Ammon's horn (tissue), 1 donor: ENCODE results near the gene ADIPOR1.

Source experiments
- DNase-seq: peaks from one replicate; pipeline ENCODE4 v3.0.0-alpha.2; 2016; ENCODE audit warnings: low spot score

The ADIPOR1 gene

DNA sequence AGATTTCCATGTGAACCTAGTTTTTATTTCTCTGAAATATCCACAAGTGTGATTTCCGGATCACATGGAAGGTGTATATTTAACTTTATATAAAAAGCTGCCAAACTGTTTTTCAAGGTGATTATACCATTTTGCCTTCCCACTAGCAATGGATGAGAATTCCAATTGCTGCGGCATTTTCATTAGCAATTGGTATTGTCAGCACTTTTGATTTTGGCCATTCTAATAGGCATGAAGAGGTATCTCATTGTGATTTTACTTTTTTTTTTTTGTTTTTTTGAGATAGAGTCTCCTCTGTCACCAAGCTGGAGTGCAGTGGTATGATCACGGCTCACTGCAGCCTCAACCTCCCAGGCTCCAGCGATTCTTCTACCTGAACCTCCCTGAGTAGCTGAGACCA lies 13.9 kb upstream of the ADIPOR1 start:
- no peak for DNase-seq

DNA sequence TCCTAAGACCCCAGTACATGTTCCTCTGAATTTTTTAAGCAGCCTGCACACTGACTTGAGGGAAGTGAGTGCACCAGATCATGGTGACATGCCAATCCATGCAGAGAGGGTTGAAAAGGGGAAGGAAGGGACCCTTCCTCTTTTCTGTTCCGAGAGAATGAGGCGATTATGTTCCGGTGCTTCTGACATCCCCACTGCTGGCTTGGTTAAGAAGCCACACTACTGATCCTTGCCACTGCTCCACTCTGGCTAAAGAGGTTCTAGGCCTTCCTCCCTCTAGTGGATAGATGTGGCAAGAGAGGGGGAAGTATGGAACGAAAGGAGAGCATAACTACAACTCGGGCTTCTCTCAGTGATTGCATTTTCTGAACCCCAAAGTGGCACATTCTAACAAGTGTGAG lies 10.8 kb upstream of the ADIPOR1 start:
- DNase-seq, result peak; percentile 82

DNA sequence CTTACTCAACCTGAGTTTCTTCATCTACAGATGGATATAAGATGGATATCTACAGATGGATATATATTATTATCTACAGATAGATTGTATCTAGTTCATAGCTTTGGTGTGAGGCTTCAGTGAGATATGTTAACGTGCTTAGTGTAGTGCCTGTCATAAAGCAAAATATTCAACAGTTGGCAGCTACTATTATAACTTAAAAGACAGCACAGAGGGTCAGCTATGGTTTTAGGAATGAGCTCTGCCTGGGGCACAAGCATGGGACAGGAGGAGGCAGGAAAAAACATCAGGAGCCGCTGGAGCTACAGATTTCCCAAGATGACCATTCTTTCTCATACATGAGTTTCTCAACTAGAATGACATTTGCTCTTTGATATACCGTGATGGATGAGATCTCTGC lies 10.2 kb upstream of the ADIPOR1 start:
- no peak for DNase-seq

DNA sequence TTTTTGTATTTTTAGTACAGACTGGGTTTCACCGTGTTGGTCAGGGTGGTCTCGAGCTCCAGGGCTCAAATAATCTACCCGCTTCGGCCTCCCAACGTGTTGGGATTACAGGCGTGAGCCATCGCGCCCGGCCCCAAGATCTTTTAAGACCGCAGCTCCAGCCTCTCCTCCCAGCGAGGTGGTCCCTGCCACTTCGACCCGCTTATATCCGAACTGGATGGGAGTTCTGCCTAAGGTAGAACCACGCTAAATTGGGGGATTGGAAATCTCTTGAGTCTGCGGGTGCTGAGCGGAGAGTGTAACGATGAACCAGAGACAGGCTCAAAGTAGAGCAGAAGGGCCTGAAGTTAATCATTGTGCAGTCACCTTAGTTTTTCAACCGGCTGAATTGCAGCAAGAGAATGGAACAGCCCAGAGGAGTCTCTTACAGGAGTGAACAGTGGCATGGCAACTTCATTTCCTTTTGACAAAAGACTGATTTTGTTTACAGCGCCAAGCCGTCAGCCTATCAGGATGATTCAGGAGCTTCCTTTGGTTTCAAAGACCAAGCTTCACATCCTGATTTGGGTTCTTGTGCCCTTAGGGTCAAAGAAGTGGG lies 9.7 kb upstream of the ADIPOR1 start:
- peak; percentile 46 for DNase-seq

DNA sequence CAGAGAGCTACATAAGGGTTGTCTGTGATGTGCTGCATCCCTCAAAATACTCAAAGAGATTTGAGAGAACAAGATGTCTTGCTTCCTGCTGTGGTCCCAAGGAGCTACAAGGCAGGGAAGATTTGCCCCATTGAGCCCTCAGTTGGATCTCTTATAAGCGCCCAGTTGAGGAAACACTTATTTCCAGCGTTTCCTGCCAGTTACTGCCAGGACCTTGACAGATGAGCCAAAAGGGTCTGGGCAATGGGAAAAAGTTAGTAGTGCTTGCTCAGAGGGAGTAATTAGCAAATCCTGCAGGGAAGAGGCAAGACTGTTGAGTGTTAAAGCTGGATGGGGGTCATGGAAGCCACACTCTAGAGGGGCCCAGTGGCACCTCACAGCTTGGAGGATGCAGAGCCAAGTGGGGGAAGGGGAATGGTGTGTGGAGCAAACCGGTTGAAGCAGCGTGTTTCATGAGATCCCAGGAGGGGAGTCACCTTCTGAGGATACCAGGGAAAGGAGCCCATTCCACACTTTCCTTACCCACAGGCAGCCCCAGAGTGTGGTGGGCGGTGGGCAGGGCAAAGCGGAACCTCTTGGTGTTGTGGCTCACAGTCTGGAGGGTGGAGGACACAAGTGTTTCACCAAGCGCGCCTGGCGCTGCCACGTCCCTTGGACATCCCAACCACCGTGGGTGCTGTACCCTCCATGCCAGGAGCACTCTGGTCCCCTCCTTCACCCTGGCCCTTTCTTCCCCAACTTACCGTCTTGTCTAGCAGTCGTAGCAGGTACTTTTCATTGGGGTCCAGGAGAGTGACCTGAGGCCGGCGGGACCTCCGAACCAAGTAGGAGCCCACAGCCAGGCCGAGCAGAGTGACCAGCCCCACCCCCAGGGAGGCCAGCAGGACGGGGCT lies 8.1 kb upstream of the ADIPOR1 start:
- DNase-seq, result peak; percentile 22

DNA sequence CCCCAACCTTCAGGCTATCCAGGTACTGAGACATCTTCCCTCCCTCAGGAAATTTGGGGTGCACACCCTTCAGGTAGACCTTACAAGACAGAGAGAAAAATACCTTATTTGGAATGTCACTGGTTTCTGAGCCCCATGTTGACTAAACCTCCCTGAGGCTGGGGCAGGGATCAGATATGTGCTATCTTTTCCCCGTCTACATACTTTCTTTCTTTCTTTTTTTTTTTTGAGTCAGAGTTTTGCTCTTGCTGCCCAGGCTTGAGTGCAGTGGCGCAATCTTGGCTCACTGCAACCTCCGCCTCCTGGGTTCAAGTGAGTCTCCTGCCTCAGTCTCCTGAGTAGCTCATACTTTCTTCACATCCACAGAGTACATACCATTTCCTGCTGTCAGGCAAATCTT lies 7.3 kb upstream of the ADIPOR1 start:
- no peak for DNase-seq

DNA sequence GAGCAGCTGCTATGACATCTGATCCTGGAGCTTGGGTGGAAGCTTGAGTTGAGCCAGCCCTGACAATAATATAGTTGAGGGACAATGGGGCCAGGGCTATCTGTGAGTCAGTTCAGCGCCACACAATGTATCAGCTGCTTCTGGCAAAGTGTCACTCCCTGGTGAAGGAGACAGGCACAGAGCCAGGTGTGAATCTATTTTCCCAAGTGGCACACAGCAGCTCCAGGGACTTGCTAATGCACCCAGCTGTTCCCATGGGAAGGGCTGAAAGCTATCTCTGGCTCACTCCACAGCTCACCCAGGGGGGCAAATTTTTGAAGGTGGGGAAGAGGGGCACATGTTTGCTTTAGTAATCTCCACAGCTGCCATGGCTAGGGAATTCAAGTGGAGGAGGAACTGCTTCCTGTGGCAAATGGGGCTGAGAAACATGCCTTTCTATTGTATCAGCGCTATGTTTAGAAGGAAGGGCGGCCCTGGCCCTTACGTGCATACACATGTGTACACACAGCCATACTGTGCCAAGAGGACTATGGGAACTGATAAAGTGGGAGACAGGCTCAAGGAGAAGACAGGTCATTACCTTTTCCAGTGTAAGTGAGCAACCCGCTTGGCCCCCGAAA lies 6.8 kb upstream of the ADIPOR1 start:
- DNase-seq, result no peak

DNA sequence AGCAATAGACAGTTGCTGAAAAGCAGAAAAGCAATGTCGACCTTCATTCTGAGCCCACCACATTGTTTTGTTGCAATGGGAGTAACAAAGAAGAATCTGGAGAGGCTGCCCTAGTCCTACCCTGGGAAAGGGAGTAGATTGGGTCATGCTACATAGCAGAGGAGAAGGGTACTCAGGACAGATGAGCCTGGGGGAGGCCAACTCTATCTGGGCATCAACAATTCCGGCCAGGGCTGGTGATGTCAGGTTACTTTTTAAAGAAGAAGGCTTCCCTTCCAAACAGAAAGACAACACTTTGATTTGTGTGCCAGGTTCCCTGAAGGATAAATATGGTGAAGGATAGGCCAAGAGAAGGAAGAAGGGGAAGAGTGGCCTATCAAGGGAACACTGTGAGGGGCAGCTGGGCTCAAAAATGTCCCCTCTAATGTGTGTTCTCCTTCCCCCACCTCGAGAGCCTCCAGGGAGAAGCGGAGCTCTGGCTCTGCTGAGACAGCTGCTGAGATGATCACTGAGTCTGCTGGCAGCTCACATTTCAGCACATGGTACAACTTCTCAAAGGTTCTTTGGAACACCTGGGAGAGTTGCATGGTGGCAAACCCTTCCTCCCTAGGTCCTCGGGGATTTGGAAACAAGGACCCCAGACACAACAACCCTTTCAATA lies 3.2 kb upstream of the ADIPOR1 start:
- DNase-seq, result no peak

DNA sequence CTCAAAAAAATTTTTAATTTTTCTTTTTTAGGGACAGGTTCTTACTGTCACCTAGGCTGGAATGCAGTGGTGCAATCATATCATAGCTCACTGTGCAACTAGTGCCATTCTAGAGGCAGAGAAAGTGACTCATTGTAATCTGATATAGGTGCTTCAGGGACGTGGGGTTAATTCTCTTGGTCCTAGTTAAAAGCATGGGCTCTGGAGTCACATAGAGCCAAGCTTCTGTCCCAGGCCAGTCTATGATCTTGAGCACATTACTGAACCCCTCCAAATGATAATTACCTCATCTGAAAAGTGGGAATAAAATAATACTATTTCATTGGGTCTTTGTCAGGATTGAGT lies 1.1 kb upstream of the ADIPOR1 start:
- DNase-seq, result no peak

DNA sequence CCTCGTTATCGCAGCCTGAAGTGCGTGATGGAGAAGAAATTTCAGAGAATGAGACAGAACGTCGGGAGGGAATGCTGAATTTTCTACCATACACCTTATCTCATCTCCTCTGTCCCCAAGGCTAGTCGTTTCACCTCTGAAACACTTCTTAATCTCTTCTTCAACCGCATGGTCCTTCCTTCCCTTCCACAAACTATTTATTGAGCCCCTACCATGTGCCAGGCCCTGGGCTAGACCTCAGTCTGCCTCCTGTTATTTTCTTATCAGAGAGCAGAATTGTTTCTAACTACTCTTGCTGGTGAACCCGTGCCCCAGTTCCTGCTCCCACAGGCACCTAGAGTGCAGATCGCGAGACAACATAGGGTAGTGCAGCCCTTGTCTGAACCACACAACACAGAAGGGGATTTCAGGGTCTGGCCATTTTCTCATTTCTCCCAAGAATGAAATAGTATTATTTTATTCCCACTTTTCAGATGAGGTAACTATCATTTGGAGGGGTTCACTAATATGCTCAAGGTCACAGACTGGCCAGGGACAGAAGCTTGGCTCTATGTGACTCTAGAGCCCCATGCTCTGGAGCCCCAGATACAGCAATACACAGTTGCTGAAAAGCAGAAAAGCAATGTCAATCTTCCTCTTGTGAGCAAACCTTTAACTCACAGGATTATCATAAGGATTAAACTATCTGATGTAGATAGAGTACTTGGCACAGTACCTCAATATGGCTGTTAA lies 598 bp upstream of the ADIPOR1 start:
- DNase-seq, result no peak

DNA sequence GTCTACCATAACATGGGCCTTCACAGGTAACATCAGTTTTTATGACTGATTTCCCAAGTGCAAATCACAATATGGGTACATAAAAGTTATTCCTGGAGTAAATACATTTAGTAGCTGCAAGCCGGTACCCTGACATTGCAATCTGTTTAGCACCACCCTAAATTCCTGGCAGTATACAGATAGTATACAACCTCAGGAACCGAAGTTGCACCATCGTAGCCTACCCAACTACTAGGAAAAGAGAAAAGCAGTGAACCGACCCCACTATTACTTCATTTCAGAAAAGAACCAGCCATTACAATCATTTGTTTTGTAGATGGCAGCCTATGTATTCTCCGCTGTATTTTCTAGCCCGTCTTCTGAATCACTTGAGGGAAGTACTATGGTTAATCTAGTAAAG lies 1.1 kb downstream of the ADIPOR1 start:
- no peak for DNase-seq

DNA sequence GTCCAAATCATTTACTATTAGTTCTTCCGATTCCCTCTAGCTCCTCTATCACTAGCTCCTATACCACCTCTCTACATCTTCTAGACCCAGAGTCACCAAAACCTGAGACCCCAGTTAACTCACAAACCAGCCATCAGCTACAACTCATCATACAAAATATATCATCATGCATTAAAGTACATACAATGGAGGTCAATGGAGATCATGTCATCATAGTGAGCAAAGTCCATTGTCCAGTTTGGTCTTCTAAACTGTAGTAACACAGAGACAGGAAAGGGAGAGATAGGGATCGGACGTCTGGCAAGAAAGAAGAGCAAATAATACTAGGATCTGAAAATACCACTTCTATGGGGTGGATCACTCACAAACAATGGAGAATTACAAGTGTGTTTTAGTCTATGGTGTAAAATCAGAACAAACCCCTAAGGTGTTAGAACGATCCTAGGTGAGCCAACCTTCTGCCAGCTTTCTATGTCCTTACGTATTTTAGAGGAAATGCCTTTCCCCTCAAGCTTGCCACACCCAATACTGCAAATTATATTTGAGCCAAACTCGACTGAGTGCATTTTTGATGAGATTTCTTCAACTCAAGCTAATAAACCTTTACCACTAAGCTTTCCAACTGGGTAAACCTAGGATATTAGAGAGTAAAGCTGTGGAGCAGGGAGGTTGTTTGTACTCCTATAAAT lies 3.9 kb downstream of the ADIPOR1 start:
- DNase-seq, result no peak

DNA sequence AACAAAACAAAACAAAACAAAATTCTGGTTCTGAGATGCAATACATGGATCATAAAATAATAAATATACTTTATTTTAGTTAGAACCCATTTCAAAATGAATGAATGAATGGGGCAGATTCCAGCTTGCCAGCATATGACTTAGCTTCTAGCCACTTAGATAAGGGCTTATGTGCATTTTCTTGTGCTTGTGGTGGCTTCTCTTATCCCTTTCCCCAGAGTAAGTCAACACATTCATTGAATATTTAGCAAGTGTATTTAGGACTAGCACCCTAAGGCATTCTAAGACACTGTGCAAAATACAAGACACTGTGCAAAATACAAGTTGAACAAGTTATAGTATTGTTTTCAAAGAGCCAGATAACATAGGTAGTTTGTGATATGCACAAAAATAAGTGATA lies 4.7 kb downstream of the ADIPOR1 start:
- DNase-seq, result no peak

DNA sequence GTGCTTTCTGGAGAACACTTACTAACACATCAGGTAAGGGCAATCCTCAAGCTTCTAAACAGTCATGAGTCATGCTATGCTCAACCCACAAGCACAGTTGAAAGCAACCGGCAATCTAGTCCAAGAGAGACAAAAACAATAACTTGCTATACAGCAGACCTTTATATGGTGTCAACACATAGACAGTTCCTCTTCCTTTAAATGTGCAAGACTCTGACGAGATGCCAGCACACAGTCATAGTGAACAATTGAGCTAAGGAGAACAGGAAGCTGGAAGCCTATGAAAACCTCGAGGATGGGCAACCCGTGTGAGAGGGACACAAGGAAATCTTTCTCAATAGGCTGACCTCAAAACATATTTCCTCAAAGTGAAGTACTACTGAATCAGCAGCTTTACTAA lies 5.3 kb downstream of the ADIPOR1 start:
- DNase-seq, result peak; percentile 70

DNA sequence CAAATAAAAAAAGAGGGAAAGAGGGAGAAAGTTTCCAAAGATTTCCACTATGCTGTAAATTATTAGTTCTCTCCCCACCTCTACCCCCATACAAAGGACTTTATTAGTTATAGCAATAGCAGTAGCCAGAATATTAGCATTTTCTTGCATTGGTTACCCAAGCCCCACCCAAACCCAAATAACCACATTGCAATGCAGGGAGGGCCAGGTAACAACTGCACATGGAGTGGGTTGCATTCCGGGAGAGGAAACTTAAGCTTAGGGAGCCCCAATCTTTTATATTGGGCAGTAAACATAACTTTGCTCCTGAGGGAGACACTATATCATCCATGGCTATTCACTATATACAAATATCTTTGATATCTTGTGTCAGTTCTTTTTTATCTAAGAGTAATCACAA lies 6.0 kb downstream of the ADIPOR1 start:
- no peak for DNase-seq

DNA sequence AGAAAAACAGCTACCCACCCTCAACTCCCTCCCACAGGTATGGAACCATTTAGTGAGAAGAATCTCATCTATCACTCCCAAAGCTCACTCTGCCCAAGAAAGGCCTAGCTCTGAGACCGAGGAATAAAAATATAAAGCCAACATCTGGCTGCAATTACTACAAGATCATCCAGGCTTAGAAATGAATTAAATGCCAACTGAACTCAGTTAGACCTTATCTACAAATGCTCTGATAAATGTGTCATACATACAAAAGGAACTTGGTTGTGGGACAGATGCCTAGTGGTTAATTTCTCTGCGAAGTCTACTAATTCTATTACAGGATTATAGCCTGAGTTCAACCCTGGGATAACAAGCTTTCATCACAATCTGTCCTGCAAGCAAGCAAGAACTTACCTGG lies 6.7 kb downstream of the ADIPOR1 start:
- DNase-seq, result no peak

DNA sequence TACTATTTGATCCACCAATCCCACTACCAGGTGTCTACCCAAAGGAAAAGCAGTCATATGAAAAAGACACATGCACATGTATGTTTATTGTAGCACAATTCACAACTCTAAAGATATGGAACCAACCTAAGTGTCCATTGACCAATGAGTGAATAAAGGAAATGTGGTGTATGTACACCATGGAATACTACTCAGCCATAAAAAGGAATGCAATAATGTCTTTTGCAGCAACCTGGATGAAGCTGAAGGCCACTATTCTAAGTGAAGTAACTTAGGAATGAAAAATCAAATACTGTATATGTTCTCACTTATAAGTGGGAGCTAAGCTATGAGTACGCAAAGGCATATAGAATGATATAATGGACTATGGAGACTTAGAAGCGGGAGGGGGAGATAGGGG lies 12.6 kb downstream of the ADIPOR1 start:
- DNase-seq, result no peak

DNA sequence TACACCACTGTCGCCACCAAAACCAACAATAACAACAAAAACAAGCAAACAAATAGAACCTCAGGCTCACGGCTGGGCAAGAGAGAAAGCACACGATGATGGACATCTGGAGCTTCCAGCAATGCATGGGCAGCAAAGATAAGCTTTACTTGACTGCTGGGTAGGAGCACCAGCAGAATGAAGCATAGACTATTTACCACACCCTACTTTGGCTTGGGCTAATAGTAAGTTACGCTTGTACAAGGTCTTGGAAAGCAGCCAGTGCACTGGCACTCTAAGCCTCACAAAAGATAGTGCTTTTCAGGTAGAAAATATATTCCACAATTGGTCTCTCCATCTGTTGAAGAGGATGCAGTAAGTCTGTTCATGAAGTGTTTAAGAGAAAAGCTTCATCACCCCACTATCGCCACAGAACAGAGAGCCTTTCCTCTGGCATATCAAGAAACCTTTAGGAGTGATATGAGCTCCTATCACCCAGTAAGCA lies 13.6 kb downstream of the ADIPOR1 start:
- no peak for DNase-seq

DNA sequence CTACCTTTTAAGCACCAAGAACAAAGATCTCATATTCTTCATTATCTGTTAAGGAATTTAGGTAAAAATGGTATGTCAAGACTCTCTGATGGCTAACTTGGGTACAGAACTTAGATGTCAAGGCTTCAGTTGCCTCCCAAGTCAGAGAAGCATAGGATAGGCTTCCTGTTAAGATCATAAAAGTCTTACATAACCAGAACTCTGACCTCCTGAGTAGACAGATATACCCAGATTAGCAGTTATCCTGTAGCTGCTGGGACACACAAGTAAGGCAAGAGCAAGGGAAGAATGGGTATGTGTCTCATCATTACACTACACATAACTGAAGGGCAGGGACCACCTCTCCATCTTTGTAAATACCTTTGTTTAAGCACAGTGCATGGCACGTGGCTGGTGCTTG lies 15.7 kb downstream of the ADIPOR1 start:
- DNase-seq, result no peak

DNA sequence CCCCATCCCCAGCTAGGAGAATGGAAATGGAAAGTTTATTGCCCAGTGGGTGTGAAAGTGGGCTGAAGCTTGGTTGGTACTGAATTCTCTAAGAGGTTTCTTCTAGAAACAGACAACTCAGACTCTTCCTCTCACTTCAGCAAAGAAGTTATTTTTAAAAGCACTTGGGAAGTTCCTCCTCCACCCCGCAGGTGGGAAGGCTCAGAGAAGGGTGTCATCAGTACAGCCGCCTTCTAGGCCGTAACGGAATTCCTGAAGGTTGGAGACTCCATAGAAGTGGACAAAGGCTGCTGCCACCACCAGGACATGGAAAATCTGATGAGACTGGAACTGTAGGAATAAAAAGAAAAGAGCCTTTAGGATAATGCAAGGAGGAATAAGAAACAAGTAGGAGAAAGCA lies 16.7 kb downstream of the ADIPOR1 start:
- DNase-seq, result no peak

DNA sequence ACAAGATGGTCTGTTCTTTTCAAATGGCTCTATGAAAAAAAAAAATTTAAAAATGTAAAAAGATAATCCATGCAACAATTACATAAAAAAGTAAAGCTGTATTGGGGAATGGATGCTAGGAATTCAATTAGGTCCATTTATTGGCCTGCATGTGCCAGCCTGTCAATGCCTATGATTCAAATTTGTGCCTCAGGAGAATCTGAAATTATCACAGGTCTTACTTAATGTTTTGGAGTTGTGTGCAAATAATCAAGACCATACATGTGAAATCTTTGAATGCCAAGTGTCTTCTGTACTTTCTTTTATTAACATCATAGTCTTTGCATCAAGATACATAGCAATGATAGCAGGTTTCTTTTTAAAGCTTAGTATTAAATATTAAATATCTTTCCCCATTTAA lies 17.6 kb downstream of the ADIPOR1 start:
- no peak for DNase-seq
